Upper lobe of right lung (tissue), 1 donor: Measurements from ENCODE around the gene QDPR. TPM values are rescaled to one million over a fixed set of nuclear protein-coding genes. Genes with fewer than 3 reads are reported as not detected.

Experiments
- ATAC-seq: fragments of 200-7000 bp; cut with Tn5 transposase; one replicate; pipeline ENCODE4 v1.9.1; 2020; ENCODE audit warnings: mild to moderate bottlenecking, moderate library complexity
- DNase-seq: peaks from one replicate; pipeline ENCODE4 v3.0.0-alpha.2; 2020
- H3K27ac ChIP-seq: fragments of 200-600 bp; one replicate; pipeline ENCODE4 v1.8.0; 2022
- H3K27me3 ChIP-seq: fragments of 200-600 bp; one replicate; pipeline ENCODE4 v1.8.0; 2022; ENCODE audit warnings: mild to moderate bottlenecking
- H3K36me3 ChIP-seq: fragments of 200-600 bp; one replicate; pipeline ENCODE4 v1.8.0; 2022
- H3K4me1 ChIP-seq: fragments of 200-600 bp; one replicate; pipeline ENCODE4 v1.8.0; 2022
- H3K4me3 ChIP-seq: fragments of 200-600 bp; one replicate; pipeline ENCODE4 v1.8.0; 2022; ENCODE audit warnings: mild to moderate bottlenecking
- H3K9me3 ChIP-seq: fragments of 200-600 bp; one replicate; pipeline ENCODE4 v1.8.0; 2022
- intact Hi-C: fragments of 100-400 bp; cut with DNase I; formaldehyde crosslinking; loops from one replicate; pipeline ENCODE4 v1.11.0; 2022
- total RNA-seq: library from RNA; stranded (reverse); fragmentation: NEBNext Ultra II Directional; extraction: Animal tissue kit (Norgen Biotek cat#: 25700); gene quantifications from one replicate; pipeline ENCODE4 v1.2.1, GENCODE V29; 2021
- TF ChIP-seq, protein P1 (sequence below): fragments of 200-600 bp; IDR thresholded peaks from one replicate; pipeline ENCODE4 v1.8.0; 2022; ENCODE audit warnings: antibody characterized with exemption
- donor health status: DM: no; HTN: yes; CAD: no; lungs with severe emphysema.

The QDPR gene
- total RNA-seq, 1 donor from 2014 or later: 38.2 TPM

GRCh38 chr4:17535242-17535641, 23.4 kb upstream of the QDPR start:
- DNase-seq: no peak
- no peak overlapping the region for H3K27ac ChIP-seq
- no peaks in the 10 kb centered on the region for H3K9me3 ChIP-seq
- ATAC-seq: no peak
- TF ChIP-seq, protein P1, sequence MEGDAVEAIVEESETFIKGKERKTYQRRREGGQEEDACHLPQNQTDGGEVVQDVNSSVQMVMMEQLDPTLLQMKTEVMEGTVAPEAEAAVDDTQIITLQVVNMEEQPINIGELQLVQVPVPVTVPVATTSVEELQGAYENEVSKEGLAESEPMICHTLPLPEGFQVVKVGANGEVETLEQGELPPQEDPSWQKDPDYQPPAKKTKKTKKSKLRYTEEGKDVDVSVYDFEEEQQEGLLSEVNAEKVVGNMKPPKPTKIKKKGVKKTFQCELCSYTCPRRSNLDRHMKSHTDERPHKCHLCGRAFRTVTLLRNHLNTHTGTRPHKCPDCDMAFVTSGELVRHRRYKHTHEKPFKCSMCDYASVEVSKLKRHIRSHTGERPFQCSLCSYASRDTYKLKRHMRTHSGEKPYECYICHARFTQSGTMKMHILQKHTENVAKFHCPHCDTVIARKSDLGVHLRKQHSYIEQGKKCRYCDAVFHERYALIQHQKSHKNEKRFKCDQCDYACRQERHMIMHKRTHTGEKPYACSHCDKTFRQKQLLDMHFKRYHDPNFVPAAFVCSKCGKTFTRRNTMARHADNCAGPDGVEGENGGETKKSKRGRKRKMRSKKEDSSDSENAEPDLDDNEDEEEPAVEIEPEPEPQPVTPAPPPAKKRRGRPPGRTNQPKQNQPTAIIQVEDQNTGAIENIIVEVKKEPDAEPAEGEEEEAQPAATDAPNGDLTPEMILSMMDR: no peak
- intact Hi-C loops: no loop called here
- no peaks in the 10 kb centered on the region for H3K4me1 ChIP-seq
- H3K4me3 ChIP-seq: no peak overlapping the region
- H3K36me3 ChIP-seq: no peaks in the 10 kb centered on the region
- H3K27me3 ChIP-seq: no peaks in the 10 kb centered on the region

GRCh38 chr4:17534705-17535104, 22.8 kb upstream of the QDPR start:
- Histone ChIP-seq H3K27me3 (no peaks in the 10 kb centered on the region), H3K27ac (no peak overlapping the region), H3K4me1 (no peaks in the 10 kb centered on the region), H3K36me3 (no peaks in the 10 kb centered on the region), H3K4me3 (no peak overlapping the region), H3K9me3 (no peaks in the 10 kb centered on the region)
- intact Hi-C loops: no loop called here
- TF ChIP-seq, protein P1: no peak
- DNase-seq: no peak
- no peak for ATAC-seq

DNA sequence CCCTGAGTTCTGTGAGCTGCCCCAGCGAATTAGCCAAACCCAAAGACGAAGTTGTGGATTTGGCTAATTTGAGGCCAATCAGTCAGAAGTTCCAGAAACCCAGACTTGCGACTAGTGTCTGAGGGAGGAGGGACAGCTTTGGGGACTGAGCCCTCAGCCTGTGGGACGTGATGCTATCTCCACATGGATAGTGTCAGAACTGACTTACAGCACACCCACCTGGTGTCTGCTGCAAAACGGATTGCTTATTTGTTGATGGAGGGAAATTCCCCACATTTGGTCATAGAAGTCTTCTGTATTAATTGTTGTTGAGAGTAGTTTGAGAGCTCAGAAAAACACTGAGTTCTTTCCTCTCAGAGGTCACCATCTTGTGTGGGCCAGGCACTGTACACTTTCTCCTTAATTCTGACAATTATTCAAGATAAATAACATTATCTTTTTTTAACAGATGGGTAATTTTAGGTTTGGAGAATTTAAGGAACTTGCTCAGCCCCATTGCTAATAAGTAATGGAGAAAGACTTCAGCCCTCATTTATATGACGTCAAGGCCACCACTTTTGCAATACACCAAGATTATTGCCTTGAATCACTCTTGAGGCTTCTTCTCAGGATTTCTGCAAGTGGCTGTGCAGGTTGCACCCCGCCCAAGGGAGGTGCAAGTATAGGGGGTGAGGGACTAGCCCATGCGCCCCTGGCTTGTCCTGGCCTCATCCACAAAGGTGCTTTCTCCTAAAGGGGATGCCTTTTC, 19.8 kb upstream of the QDPR start:
- TF ChIP-seq, protein P1: no peak
- Histone ChIP-seq H3K4me1 (no peaks in the 10 kb centered on the region), H3K36me3 (no peaks in the 10 kb centered on the region), H3K27ac (no peak overlapping the region), H3K9me3 (no peaks in the 10 kb centered on the region), H3K4me3 (no peak overlapping the region), H3K27me3 (no peaks in the 10 kb centered on the region)
- ATAC-seq: no peak
- intact Hi-C loops: no loop called here
- no peak for DNase-seq

DNA sequence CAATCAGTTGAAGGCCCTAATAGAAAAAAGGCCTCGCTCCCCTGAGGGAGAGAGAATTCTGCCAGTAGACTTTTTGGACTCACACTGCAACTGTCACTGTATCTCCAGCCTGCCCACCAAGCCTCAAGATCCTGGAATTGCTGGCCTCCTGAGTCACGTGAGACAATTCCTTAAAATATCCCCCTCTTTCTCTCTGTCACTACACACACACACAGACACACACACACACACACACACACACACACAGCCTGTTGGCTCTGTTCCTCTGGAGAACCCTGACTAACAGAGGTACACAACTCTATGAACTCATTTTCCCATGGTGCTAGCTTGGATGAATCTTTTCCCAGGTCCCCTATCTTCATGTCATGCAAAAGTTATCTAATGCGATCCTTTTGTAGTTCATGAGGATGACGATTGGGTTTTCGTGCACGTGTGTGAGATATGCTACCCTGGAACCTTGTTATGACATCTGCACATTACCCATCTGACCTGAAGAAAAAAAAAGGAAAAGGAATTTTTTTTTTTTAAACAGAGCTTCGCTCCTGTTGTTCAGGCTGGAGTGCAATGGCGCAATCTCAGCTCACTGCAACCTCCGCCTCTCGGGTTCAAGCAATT, 16.8 kb upstream of the QDPR start:
- Histone ChIP-seq H3K36me3 (no peaks in the 10 kb centered on the region), H3K27me3 (no peaks in the 10 kb centered on the region), H3K4me1 (no peaks in the 10 kb centered on the region), H3K27ac (no peak overlapping the region), H3K4me3 (no peak overlapping the region), H3K9me3 (no peaks in the 10 kb centered on the region)
- DNase-seq (no peak), ATAC-seq (no peak)
- TF ChIP-seq, protein P1: no peak
- intact Hi-C loops: no loop called here

GRCh38 chr4:17526695-17527477, 15.0 kb upstream of the QDPR start:
- no peak overlapping the region for H3K4me3 ChIP-seq
- TF ChIP-seq, protein P1: no peak
- DNase-seq: no peak
- no peak overlapping the region for H3K27ac ChIP-seq
- intact Hi-C loops: no loop called here
- no peaks in the 10 kb centered on the region for H3K27me3 ChIP-seq
- H3K9me3 ChIP-seq: no peaks in the 10 kb centered on the region
- no peaks in the 10 kb centered on the region for H3K4me1 ChIP-seq
- ATAC-seq: no peak
- no peaks in the 10 kb centered on the region for H3K36me3 ChIP-seq
